Stimulated activated CD8-positive, alpha-beta memory T cell treated with anti-CD3 and anti-CD28 coated beads, Interleukin-2, amount 100 ng/mL, for 1 hour (primary cell): ENCODE results near the gene CHCHD4.
"Not testable (repeated sequence)": the region's sequence is repeated elsewhere in the genome, so short reads cannot be mapped to it uniquely, and the experiment has no call there.

Experiments
- DNase-seq, 2 donors: peaks; one replicate each; pipeline ENCODE4 v3.0.0-alpha.2; 2020; ENCODE audit warnings: low read depth in 2 of 2

Gene CHCHD4

GRCh38 chr3:14135581-14135980 lies 10.9 kb upstream of the CHCHD4 start:
- no peak for DNase-seq

- no peak for DNase-seq
These were observed 9.6 kb upstream of the CHCHD4 start for GRCh38 chr3:14134291-14134690.

GRCh38 chr3:14133876-14134275 lies 9.2 kb upstream of the CHCHD4 start:
- no peak for DNase-seq

GRCh38 chr3:14133188-14133800 lies 8.6 kb upstream of the CHCHD4 start:
- no peak for DNase-seq

GRCh38 chr3:14132689-14133088 lies 8.0 kb upstream of the CHCHD4 start:
- DNase-seq = no peak

- DNase-seq = no peak
These were observed 7.5 kb upstream of the CHCHD4 start for GRCh38 chr3:14132120-14132519.

GRCh38 chr3:14131134-14131533 lies 6.5 kb upstream of the CHCHD4 start:
- no peak for DNase-seq

GRCh38 chr3:14130707-14131106 lies 6.0 kb upstream of the CHCHD4 start:
- no peak for DNase-seq

- no peak for DNase-seq
These were observed 5.6 kb upstream of the CHCHD4 start for GRCh38 chr3:14130230-14130629.

GRCh38 chr3:14129296-14129695 lies 4.6 kb upstream of the CHCHD4 start:
- DNase-seq = no peak

GRCh38 chr3:14128724-14129123 lies 4.1 kb upstream of the CHCHD4 start:
- no peak for DNase-seq

GRCh38 chr3:14127516-14128161 lies 3.0 kb upstream of the CHCHD4 start:
- no peak for DNase-seq

- DNase-seq = no peak
These were observed 2.3 kb upstream of the CHCHD4 start for GRCh38 chr3:14126887-14127505.

GRCh38 chr3:14126017-14126886 lies 1.6 kb upstream of the CHCHD4 start:
- no peak for DNase-seq

- peak in 1 of 2 donors; percentile 42 for DNase-seq
These were observed 735 bp upstream of the CHCHD4 start for GRCh38 chr3:14125193-14126016.

- peak in 1 of 2 donors; percentile 25 for DNase-seq
These were observed 451 bp downstream of the CHCHD4 start for GRCh38 chr3:14124223-14124614.

- no peak for DNase-seq
These were observed 1.1 kb downstream of the CHCHD4 start for GRCh38 chr3:14123308-14124222.

- no peak for DNase-seq
These were observed 2.4 kb downstream of the CHCHD4 start for GRCh38 chr3:14122301-14122700.

- DNase-seq = no peak
These were observed 2.8 kb downstream of the CHCHD4 start for GRCh38 chr3:14121859-14122258.

GRCh38 chr3:14120921-14121448 lies 3.7 kb downstream of the CHCHD4 start:
- DNase-seq = not testable (repeated sequence)
